Measurements from ENCODE around the gene PHYHD1.

PHYHD1 gene

DNA sequence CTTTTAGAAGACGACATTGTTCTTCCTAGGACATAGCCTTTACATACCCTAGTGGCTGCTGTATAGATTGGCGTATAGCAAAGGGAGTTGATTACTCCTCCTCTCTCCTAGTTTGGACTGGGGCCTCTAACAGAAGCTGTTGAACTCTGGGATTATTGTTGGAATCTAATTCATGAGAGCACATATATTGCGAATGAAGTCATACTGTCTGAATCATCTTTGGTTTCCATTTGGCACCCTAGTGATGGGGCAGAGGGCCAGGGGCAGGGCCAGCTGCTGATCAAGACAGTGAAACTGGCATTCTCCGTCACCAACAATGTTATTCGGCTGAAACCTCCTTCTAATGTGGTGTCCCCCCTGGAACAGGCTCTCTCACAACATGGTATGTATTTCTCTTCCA is 67.0 kb downstream of the PHYHD1 start:
- DNase-seq: no peak

Data from CD4-positive, alpha-beta T cell treated with Interleukin-15 for 1 hour (primary cell).